Natural killer cell (primary cell): ENCODE measurements around the gene HEXD. TPM values are rescaled to one million over a fixed set of nuclear protein-coding genes. Genes with fewer than 3 reads are reported as not detected.
"Not testable (repeated sequence)": the region's sequence is repeated elsewhere in the genome, so short reads cannot be mapped to it uniquely, and the experiment has no call there.

Experiments used
- ATAC-seq, 3 donors: fragments of 150-1000 bp in 2 of 3; fragments of 200-7000 bp in 1 of 3; cut with Tn5 transposase; 1 replicate in 1 of 3; 2 replicates in 2 of 3; pipeline ENCODE4 v1.10.0; 2021; ENCODE audit warnings: mild to moderate bottlenecking in 2 of 3, moderate library complexity in 2 of 3
- DNase-seq, 2 donors: peaks; one replicate each; pipeline versions ENCODE4 v3.0.0 to v3.0.0-alpha.2; 2013 to 2021; ENCODE audit warnings: mixed read lengths in 1 of 2
- H3K27ac ChIP-seq: one replicate; pipeline ENCODE4 v1.5.1; 2013; ENCODE audit warnings: mild to moderate bottlenecking, low read length
- H3K27me3 ChIP-seq: one replicate; pipeline ENCODE4 v1.6.1; 2013; ENCODE audit warnings: low read length; ENCODE audit not compliant: control insufficient read depth, insufficient read depth
- H3K36me3 ChIP-seq: one replicate; pipeline ENCODE4 v1.6.1; 2013; ENCODE audit warnings: low read length; ENCODE audit not compliant: control insufficient read depth, insufficient read depth
- H3K4me1 ChIP-seq: one replicate; pipeline ENCODE4 v1.6.1; 2013; ENCODE audit warnings: low read length; ENCODE audit not compliant: control insufficient read depth, insufficient read depth
- H3K4me3 ChIP-seq: one replicate; pipeline ENCODE4 v1.5.1; 2013; ENCODE audit warnings: low read length
- H3K9me3 ChIP-seq: one replicate; pipeline ENCODE4 v1.6.1; 2013; ENCODE audit warnings: low read length; ENCODE audit not compliant: control insufficient read depth, insufficient read depth
- H3K27ac Mint-ChIP-seq, 2 donors: one replicate each; pipeline ENCODE4 v1.8.0; 2022; ENCODE audit warnings: mild to moderate bottlenecking in 2 of 2, mixed read lengths in 2 of 2, moderate library complexity in 1 of 2
- H3K27me3 Mint-ChIP-seq, 2 donors: one replicate each; pipeline ENCODE4 v1.8.0; 2022; ENCODE audit warnings: low read depth in 2 of 2, mixed read lengths in 2 of 2
- H3K36me3 Mint-ChIP-seq: one replicate; pipeline ENCODE4 v1.8.0; 2022; ENCODE audit warnings: mixed read lengths
- H3K4me1 Mint-ChIP-seq, 2 donors: one replicate each; pipeline ENCODE4 v1.8.0; 2022; ENCODE audit warnings: mixed read lengths in 2 of 2
- H3K4me3 Mint-ChIP-seq: one replicate; pipeline ENCODE4 v1.8.0; 2022; ENCODE audit warnings: mild to moderate bottlenecking, moderate library complexity, mixed read lengths
- H3K9me3 Mint-ChIP-seq, 2 donors: one replicate each; pipeline ENCODE4 v1.8.0; 2022; ENCODE audit warnings: mixed read lengths in 2 of 2
- CTCF ChIP-seq: fragments of 200-600 bp; IDR thresholded peaks from one replicate; pipeline ENCODE4 v1.8.0; 2022; ENCODE audit warnings: antibody characterized with exemption
- WGBS: methylation state at CpG from one replicate; pipeline ENCODE4 v1.1.7; 2013; ENCODE audit warnings: missing lambda C conversion rate; ENCODE audit not compliant: insufficient coverage; 5-methylcytosine and 5-hydroxymethylcytosine counted together
- intact Hi-C: fragments of 100-400 bp; cut with micrococcal nuclease; formaldehyde crosslinking; loops from one replicate; pipeline ENCODE4 v1.14.2; 2022
- total RNA-seq, 4 donors: library from RNA; stranded (reverse); fragments of 120-200 nt in 1 of 4; gene quantifications; one replicate each; pipeline versions ENCODE4 v1.2.3 to v1.2.4, GENCODE V29; 2013 to 2022

Gene HEXD
- total RNA-seq, 3 donors from 2014 or later (not counting 1 experiment from before 2014, with no cell fraction given): 35.7 to 57.4 (median 51.5) TPM

DNA sequence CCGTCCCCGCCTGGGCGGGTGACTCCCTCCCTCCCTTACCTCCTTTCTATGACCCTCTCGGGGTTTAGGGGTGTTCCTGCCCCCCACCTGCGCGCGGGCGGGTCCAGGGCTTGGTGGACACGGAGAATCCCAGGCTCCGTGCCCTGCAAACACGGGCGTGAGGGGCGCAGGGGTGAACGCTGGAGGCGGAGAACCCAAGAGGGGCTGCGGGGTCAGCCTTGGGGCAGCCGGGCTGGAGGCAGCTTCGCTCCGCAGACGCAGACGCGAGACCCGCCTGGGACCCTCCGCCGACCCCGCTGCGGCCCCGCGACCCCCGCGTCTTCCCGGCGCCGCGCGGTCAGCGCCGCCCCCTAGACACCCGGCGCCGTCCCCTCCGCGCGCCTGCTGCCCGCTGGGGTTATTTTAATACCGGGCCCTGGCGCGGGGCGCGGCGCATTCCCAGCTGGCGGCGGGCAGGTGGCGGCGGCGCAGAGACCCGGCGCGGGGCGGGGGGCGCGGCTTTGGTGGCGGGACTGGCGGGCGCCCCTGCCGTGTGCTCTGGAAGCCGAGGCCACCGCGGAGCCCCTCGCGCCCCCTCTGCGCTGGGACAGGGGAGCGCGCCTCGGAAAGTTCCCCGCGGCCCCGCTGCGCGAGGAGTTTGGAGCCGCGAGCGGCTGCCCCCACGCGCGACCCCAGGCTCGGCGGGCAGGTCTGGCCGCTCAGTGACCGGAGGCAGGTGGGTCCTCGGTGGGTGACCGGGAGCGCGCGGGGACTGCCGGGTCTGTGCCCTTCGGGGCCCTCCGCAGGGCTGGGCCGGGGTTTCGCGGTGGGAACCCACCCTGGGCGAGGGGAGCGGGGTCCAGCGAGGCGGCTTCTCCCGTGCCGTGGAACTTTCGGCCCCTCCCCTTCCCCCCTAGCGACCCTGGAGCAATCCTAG is 46.6 kb upstream of the HEXD start, which contains the start of gene UTS2R:
Gene UTS2R, plus strand, starts transcription at position 433 of the 916 bp plus-strand sequence. CDS start 2,560 bp downstream, outside the sequence.
- no peak for ATAC-seq

DNA sequence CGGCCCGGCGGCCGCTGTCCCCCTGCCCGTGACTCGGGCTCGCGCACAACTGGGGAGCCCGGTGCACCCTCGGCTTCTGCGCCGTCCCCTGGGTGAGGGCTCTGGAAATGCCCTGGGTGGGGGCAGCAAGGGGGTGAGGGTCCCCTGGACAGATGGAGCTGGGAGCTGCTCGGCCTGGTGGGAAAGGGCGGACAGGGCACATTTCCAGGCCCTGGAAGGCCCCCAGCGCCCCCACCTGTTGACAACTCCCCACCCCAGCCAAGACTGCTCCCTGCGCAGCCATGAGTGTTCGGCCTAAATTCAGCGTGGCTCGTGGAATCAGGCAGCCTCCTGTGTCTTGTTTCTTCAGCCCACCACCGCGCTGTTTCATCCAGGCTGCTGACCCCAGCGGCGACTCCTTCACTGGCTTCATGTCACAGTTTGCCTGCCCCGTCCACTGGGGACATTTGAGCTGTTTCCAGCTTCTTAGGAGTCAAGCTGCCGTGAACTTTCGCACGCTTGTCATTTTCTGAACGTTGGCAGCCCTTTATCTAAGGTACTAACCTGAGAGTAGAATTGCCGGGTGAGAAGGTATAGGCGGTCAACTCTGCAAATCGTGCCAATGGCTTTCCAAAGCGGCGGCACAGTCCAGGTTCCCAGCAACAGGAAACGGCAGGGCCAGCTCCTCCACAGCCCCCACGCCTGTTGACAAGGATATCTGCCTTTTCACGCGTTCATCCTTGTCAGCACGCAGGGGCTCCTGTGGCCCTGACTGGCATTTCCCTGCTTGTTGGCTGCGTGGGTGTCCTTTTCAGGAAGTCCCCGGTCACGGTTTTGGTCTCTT is 45.7 kb upstream of the HEXD start:
- Mint-ChIP-seq H3K27me3 (peaks cover 25 to 37% of the 10 kb centered on the region in 2 donors), H3K36me3 (no peaks in the 10 kb centered on the region), H3K4me3 (no peak overlapping the region), H3K4me1 (peaks cover 7 to 9% of the 10 kb centered on the region in 2 donors), H3K9me3 (no peaks in the 10 kb centered on the region), H3K27ac (no peak overlapping the region)
- intact Hi-C loops: no loop called here
- 35% methylated on average over 41 of the region's 41 CpGs for WGBS
- Histone ChIP-seq H3K4me3 (no peak overlapping the region), H3K36me3 (no peaks in the 10 kb centered on the region), H3K4me1 (peaks cover 10% of the 10 kb centered on the region), H3K27me3 (peaks cover 27% of the 10 kb centered on the region), H3K27ac (no peak overlapping the region), H3K9me3 (no peaks in the 10 kb centered on the region)
- DNase-seq (no peak), ATAC-seq (no peak)
- no peak for TF ChIP-seq CTCF

More for the DNA sequence above, 46.6 kb upstream of the HEXD start, which contains the start of gene UTS2R:
- H3K4me1 Mint-ChIP-seq: peaks cover 7 to 9% of the 10 kb centered on the region in 2 donors
- DNase-seq: no peak
- no peak within 1 kb of the TSS for H3K27ac Mint-ChIP-seq
- H3K9me3 Mint-ChIP-seq: no peaks in the 10 kb centered on the region
- Histone ChIP-seq H3K27me3 (peaks cover 27% of the 10 kb centered on the region), H3K4me3 (peak within 1 kb of the TSS; percentile 16), H3K9me3 (no peaks in the 10 kb centered on the region), H3K4me1 (peaks cover 10% of the 10 kb centered on the region), H3K36me3 (no peaks in the 10 kb centered on the region), H3K27ac (no peak within 1 kb of the TSS)
- H3K27me3 Mint-ChIP-seq: peaks cover 22 to 44% of the 10 kb centered on the region in 2 donors
- no peaks in the 10 kb centered on the region for H3K36me3 Mint-ChIP-seq
- 7% methylated on average over 109 of the region's 109 CpGs for WGBS
- intact Hi-C loops: no loop called here
- no peak for TF ChIP-seq CTCF
- H3K4me3 Mint-ChIP-seq: peak within 1 kb of the TSS; percentile 81

GRCh38 chr17:82373072-82373452 is 45.1 kb upstream of the HEXD start:
- intact Hi-C loops, H3K36me3 Mint-ChIP-seq, ATAC-seq, H3K9me3 ChIP-seq, H3K9me3 Mint-ChIP-seq, H3K27ac ChIP-seq, H3K36me3 ChIP-seq, DNase-seq, H3K4me1 Mint-ChIP-seq, H3K4me3 ChIP-seq, H3K4me3 Mint-ChIP-seq, H3K27ac Mint-ChIP-seq: not testable (repeated sequence)
- Histone ChIP-seq H3K4me1 (peaks cover 10% of the 10 kb centered on the region), H3K27me3 (peaks cover 27% of the 10 kb centered on the region)
- peaks cover 25 to 31% of the 10 kb centered on the region in 2 donors for H3K27me3 Mint-ChIP-seq
- 87% methylated on average over 10 of the region's 10 CpGs for WGBS
